ENCODE measurements around the gene JAZF1. TPM values are rescaled to one million over a fixed set of nuclear protein-coding genes. Genes with fewer than 3 reads are reported as not detected.

JAZF1 gene
- total and polyA plus RNA-seq, 12 donors = 6.9 to 42.3 (median 30.0) TPM

DNA sequence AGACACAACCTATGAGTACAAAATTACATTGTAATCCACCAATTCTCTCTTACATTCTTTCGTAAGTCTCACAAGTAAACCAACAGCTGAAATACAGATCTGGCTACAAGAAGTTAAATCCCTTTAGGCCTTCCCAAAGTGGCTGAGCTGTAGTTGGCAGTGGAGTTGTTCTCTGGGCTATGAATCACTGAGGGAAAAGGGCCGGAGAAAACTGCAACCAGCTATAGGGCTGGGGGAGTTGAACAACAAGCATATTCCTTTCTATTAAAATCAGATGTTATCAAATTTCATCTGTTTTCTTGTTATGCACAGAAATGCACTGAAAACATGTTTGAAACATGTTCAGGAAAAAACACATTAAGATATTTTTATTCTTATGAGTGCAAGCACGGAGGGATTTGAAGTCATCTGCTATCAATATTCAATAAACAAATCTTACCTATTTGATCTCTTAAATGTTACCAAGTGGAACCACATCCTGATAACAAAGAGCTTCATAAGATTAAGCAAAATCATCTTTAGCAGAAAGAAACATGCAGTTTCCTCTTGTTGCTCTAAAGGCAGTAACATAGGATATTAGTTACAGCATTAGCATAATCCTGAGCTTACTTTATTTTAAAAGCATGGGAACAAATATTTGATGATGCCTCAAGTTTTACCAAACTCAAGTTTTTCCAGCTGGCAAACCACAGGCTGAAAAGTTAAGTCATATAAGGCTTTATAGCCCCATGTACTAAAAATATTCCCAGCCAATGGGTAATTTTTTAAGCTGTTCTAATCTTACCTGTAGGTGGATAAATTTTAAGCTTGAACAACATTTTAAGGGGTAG, 227.9 kb downstream of the JAZF1 start:
- intact Hi-C loops (cut with DNase I) = no loop called here
- TF ChIP-seq CTCF (IDR thresholded peaks at IDR 0.05) = no peak
- DNase-seq = no peak
- H3K9me3 ChIP-seq = no peaks in the 10 kb centered on the region
- no peaks in the 10 kb centered on the region for H3K36me3 ChIP-seq
- WGBS, 2 donors = 79 to 84% methylated on average over 3 of the region's 3 CpGs
- H3K27ac ChIP-seq = no peak overlapping the region
- H3K4me3 ChIP-seq = no peak overlapping the region
- H3K27me3 ChIP-seq = no peaks in the 10 kb centered on the region
- ATAC-seq = peak in 2 of 8 donors; percentile 21 to 52
- H3K4me1 ChIP-seq = peaks cover 0 to 37% (median 7%) of the 10 kb centered on the region in 9 donors

DNA sequence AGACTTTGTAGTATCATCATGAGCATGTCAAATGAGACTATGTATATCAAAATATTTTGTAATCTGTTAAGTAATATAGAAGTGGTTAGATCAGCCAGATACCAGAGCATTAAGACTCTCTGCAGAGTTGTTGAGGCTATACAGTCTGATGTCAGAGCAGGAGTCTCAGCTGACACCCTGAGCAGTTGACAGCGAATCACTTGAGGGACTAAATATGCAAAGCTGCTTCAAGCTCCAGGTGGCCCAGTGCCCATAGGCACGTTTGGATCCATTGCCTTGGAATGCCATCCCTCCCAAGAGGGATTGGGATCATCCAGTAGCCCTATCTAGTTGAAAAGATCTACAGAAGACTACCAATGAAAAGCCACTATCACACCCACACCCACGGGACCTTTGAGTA, 230.5 kb downstream of the JAZF1 start:
- WGBS, 2 donors = 43 to 53% methylated on average over 3 of the region's 3 CpGs
- Histone ChIP-seq H3K9me3 (no peaks in the 10 kb centered on the region), H3K36me3 (no peaks in the 10 kb centered on the region), H3K4me3 (no peak overlapping the region), H3K4me1 (peaks cover 0 to 58% (median 22%) of the 10 kb centered on the region in 9 donors), H3K27ac (no peak overlapping the region), H3K27me3 (no peaks in the 10 kb centered on the region)
- TF ChIP-seq CTCF (IDR thresholded peaks at IDR 0.05) = no peak
- ATAC-seq = peak; percentile 54 to 95 (median 88)
- intact Hi-C loops (cut with DNase I) = no loop called here
- DNase-seq = peak; percentile 53 to 69

DNA sequence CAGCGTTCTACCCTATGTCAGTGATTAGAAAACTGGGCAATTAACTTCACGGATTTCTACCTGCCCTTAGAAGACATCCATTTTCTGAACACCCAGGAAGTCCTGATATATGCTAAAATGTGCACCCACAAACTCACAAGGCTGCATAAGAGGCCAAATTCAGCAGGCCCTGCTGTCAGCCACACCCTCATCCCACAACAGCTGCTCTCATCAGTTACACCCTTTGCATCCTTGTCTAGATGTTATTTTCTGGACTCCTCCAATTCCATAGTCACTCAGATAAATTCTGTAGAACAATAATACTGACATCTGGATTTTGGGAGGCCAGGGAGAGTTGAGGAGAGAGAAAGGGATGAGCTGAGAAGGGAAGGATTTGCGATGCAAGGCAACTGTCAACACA, 231.7 kb downstream of the JAZF1 start:
- H3K4me3 ChIP-seq = no peak overlapping the region
- DNase-seq (no peak), ATAC-seq (no peak)
- 94 to 99% methylated on average over 3 of the region's 3 CpGs for WGBS, 2 donors
- TF ChIP-seq CTCF (IDR thresholded peaks at IDR 0.05) = no peak
- intact Hi-C loops (cut with DNase I) = loop anchor here in 2 of 10 donors (5.0 to 10.0 kb wide), 2 partner anchors 56 to 68 kb away; no protein-coding TSS in a partner anchor
- no peaks in the 10 kb centered on the region for H3K9me3 ChIP-seq
- H3K36me3 ChIP-seq = no peaks in the 10 kb centered on the region
- H3K27me3 ChIP-seq = no peaks in the 10 kb centered on the region
- H3K4me1 ChIP-seq = peaks cover 0 to 70% (median 34%) of the 10 kb centered on the region in 9 donors
- H3K27ac ChIP-seq = no peak overlapping the region

GRCh38 chr7:27947586-27948278, 232.9 kb downstream of the JAZF1 start:
- ATAC-seq = no peak
- Histone ChIP-seq H3K9me3 (no peaks in the 10 kb centered on the region), H3K36me3 (no peaks in the 10 kb centered on the region), H3K27ac (no peak overlapping the region), H3K4me1 (peaks cover 0 to 77% (median 36%) of the 10 kb centered on the region in 9 donors), H3K4me3 (no peak overlapping the region), H3K27me3 (no peaks in the 10 kb centered on the region)
- intact Hi-C loops (cut with DNase I) = loop anchor here in 2 of 10 donors (5.0 to 10.0 kb wide), 2 partner anchors 57 to 70 kb away; no protein-coding TSS in a partner anchor
- no peak for DNase-seq
- TF ChIP-seq CTCF (IDR thresholded peaks at IDR 0.05) = no peak
- WGBS, 2 donors = 64 to 75% methylated on average over 7 of the region's 7 CpGs
